NCI-H2171 treated with DMSO at 0.1 percent for 48 hours (cell line): ENCODE measurements around the gene TLE1.
"Not testable (repeated sequence)": the region's sequence is repeated elsewhere in the genome, so short reads cannot be mapped to it uniquely, and the experiment has no call there.

Experiments used
- DNase-seq: peaks from one replicate; lab custom pipeline; 2025; lab: John Stamatoyannopoulos, UW

TLE1 gene

DNA sequence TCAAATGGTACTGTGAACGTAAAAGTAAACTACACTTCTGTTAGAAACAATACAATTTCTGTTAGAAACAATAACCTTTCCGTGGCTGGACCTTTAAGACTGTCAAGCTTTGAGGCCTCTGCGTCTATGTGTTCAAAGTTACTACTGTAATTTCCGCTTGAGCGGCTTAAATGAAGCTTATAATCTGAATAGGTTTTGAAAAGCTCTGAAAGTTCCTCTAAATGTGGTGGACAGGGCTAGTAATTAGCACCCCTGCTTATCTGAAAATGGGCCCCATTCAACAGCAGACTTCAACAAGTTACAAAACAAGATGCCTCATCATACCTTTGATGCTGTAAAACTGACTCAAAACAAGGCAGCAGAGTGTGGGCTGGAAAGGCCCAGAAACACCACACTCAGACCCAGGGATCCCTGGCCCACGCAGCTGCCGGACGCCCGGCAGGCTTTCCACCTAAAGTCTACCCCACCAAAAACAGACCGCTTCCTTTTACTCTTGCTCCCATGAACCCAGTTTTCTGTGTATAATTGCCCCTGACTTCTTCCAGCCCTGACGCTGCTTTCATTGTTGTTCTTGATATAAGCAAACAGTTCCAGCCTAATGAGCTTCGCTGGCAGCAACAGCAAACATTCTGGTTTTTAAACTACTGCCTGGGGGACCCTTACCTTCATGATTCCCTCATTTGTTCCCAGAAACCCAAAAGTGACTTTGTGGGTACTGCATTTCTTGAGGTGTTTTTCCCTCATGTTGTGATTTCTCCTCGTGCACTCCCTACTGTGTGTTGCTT is 66.7 kb downstream of the TLE1 start:
- no peak for DNase-seq

- peak; percentile 66 for DNase-seq
These were observed 67.5 kb downstream of the TLE1 start for GRCh38 chr9:81621785-81622259.

- no peak for DNase-seq
These were observed 68.2 kb downstream of the TLE1 start for GRCh38 chr9:81621118-81621517.

DNA sequence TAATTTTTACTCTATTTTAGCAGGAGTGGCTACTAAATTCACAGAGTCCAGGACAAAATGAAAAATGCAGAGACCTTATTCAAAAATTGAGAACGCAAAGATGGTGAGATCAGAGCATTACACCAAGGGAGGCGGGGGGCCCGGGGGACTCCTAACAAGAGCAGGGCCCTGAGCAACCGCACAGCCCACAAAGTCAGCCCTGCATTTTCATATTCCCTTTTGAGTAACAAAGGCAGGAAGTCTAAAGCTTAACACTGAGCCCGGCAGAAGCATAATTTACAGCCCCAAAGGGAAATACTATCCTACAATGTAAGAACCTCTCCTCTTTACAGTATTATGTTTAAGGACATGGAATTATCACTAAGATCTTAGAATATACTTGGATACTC is 69.4 kb downstream of the TLE1 start:
- DNase-seq, result no peak

DNA sequence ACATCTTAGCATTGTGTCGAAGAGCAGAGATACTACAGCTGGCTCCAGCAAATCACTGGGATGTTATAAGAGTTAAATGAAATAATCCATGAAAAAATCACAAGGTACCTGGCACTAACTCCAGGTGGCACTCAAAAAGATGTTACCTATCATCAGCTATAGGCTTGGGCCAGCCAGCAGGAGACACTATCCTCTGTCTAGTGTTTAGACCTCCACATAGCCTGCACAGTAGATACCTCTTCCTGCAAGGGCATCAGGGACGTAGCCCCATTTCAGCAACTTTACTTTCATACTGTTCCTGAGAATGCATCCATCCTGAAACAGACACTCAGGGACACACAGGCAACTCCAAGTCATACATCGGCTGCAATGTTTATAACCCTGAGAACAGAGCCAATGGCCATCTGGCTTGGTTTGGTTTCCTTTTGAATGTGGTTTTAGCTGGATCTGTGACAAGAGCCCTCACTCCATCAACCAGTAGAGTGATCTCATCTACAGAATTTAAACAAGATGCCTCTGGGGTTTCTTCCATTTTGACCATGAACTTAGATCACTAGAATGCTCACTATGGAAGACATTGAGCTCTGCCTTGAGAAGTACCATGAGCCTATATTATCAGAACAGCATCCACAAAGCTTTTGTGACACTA is 69.9 kb downstream of the TLE1 start:
- no peak for DNase-seq

GRCh38 chr9:81618923-81619322 is 70.4 kb downstream of the TLE1 start:
- no peak for DNase-seq

- no peak for DNase-seq
These were observed 73.2 kb downstream of the TLE1 start for GRCh38 chr9:81616141-81616540.

DNA sequence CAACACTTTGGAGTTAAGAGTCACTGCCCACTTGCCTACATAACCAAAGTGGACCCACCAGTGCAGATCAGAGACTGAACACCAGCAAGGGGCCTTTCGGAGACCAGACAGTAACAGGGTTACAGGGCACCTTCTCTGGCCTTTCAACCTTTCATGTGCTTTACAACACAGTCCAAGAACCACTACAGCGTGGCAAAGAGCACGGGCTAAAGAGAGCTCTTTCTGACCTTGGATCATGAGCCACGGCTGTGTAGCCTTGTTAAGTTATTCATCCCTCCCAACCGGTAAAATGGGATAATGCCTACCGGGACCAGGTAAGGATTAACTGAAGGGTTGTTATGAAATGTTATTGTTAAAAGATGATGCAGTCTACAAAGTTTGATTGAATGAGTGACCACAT is 75.0 kb downstream of the TLE1 start:
- DNase-seq, result no peak

GRCh38 chr9:81613002-81613812 is 76.1 kb downstream of the TLE1 start:
- DNase-seq, result no peak

- no peak for DNase-seq
These were observed 77.7 kb downstream of the TLE1 start for GRCh38 chr9:81611664-81612063.

GRCh38 chr9:81610740-81611107 is 78.6 kb downstream of the TLE1 start:
- no peak for DNase-seq

DNA sequence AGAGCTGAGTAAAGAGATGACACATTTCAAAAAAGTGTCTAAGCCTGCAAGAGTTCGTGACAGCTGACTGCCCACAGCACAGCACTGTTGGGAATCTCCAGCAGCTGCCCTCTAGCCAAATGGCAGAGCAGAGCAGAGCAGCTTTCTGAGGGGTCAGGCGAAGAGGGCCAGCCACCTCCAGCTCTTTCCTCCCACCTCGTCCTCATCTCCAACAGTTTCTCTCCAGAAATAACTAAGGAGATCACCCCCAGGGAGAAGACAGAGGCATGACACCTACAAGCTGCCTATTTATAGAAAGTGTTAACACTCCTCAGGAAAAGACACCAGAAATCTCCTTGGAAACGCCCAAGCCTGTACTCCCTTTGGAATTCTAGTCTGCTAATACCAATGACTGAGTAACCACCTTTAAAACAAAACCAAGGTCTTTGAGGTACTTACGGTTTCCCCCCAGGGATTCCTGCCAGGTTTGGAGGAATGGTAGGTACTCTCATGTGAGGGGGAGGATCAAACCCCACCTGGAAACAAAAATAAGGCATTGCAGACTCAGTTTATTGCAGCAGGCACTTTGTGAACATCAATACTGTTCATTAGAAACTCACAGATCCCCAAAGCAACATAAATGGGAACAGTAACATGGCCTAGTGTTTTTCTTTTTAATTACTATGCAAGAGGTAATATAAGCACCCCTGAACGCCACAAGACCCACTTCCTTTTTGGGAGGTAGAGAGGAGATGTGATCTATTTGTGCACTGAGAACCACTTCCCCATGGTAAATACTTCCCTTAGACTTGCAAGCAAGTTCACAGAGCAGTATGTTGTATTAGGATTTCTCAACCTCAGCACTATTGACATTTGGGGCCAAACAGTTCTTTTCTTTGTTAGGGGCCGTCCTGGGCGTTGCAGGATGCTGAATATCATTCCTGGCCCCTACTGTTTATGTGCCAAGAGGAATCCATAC is 79.3 kb downstream of the TLE1 start:
- peak; percentile 48 for DNase-seq

DNA sequence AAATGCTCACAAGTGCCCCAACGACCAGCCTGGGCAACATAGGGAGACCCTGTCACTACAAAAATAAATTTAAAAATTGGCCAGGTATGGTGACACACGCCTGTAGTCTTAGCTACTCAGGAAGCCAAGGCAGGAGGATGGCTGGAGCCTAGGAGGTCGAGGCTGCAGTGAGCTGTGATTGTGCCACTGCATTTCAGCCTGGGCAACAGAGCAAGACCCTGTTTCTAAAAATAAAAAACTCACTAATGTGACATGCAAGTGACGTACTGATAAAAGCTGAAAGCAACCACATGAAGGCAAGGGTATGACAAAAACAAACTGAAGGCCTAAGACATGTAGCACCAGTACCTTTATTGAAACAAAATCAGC is 81.1 kb downstream of the TLE1 start:
- DNase-seq, result no peak

- DNase-seq, result no peak
These were observed 81.6 kb downstream of the TLE1 start for GRCh38 chr9:81607593-81608288.

GRCh38 chr9:81606261-81606660 is 83.1 kb downstream of the TLE1 start:
- not testable (repeated sequence) for DNase-seq

DNA sequence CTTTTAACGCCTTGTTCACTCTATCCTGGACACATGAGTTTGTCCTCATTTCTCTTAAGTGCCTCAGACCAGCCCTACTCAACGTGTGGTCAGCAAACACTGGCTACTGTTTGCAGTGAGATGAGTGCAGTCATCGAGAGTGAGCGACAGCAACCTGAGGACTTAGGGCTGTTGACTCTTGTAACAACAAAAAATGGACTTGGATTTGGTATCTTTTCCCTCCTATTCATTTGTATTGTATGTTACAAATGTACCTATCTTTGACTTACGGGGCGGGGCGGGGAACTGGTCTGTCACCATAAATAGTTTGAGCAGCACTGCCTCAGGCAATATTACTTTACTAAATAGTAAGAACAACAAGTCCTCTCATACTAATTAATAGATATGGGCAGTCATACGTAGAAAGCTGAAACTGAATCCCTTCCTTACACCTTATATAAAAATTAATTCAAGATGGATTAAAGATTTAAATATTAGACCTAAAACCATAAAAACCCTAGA is 84.1 kb downstream of the TLE1 start:
- DNase-seq, result no peak

GRCh38 chr9:81604306-81605169 is 84.8 kb downstream of the TLE1 start:
- DNase-seq, result no peak

DNA sequence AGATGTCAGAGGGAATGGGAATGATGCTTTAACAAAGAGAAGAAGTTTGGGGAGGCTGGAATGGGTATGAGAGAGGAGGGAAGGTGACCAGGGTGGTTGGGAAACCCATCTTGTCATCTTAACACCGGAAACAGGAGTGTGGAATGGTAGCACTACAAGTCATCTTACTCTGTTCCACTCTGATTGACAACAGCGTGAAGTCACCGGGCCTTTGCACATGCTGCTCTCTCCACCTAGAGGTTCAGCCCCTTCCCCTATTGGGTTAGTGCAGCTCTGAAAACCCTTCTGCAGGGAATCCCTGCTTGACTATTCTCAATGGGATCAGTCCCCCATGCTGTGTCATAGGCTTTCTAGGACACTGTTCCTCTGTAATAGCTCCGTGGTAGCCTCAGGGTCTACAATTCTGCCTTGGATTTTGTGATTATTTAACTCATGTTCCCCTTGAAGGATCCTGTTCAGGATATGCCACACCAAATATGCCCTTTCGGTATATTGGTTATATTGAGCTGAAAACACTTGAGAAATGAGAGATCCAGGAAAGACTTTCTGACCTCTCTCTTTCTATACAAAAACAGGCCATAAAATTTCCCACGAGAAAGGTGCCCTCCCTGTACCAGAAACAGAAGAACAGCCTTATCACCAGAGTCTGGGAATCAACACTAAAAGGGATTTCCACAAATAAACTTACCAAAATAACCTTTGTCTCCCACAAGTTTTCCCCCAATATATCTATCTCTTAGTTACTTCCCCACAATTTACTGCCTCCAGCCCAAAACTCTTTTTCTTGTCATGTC is 86.3 kb downstream of the TLE1 start:
- no peak for DNase-seq
